HCT116 (cell line): ENCODE results near the gene CCDC89.

Source experiments
- CBX3 ChIP-seq: IDR thresholded peaks from 2 replicates; pipeline ENCODE4 v1.6.1; 2012; ENCODE audit warnings: low read depth
- EGR1 ChIP-seq: IDR thresholded peaks from 2 replicates; pipeline ENCODE4 v1.6.1; 2012; ENCODE audit warnings: low read depth
- ELF1 ChIP-seq: IDR thresholded peaks from 2 replicates; pipeline ENCODE4 v1.6.1; 2012; ENCODE audit warnings: low read depth, borderline replicate concordance
- EZH2 ChIP-seq: fragments of 200-600 bp; sonication (generic); IDR thresholded peaks from 2 replicates; pipeline ENCODE4 v1.6.1; 2017; ENCODE audit warnings: antibody characterized with exemption, mixed run types
- JUND ChIP-seq: IDR thresholded peaks from 2 replicates; pipeline ENCODE4 v1.6.1; 2012
- POLR2A ChIP-seq: IDR thresholded peaks from 2 replicates; pipeline ENCODE4 v1.7.0; 2011; ENCODE audit warnings: borderline replicate concordance; ENCODE audit not compliant: insufficient read depth, insufficient read length; ENCODE audit errors: extremely low read depth
- POLR2AphosphoS5 ChIP-seq: IDR thresholded peaks from 2 replicates; pipeline ENCODE4 v1.6.1; 2011; ENCODE audit warnings: mild to moderate bottlenecking, low read depth, low read length, moderate library complexity
- RAD21 ChIP-seq: IDR thresholded peaks from 2 replicates; pipeline ENCODE4 v1.6.1; 2012; ENCODE audit warnings: low read depth, mild to moderate bottlenecking
- SIN3A ChIP-seq: IDR thresholded peaks from 2 replicates; pipeline ENCODE4 v1.6.1; 2012; ENCODE audit warnings: low read depth
- YY1 ChIP-seq: IDR thresholded peaks from 2 replicates; pipeline ENCODE4 v1.6.1; 2011; ENCODE audit warnings: low read length, low read depth, moderate library complexity, mild to moderate bottlenecking; ENCODE audit not compliant: insufficient replicate concordance; ENCODE audit errors: extremely low read depth
- ZNF274 ChIP-seq: fragments of 200-500 bp; sonication (Bioruptor generic); IDR thresholded peaks from 2 replicates; pipeline ENCODE4 v1.6.1; 2014; ENCODE audit warnings: mild to moderate bottlenecking, low read depth, low read length, inconsistent platforms
- TF ChIP-seq, protein P1 (sequence below), 3 experiments: fragments of 200-600 bp in 1 of 3; sonication (generic) in 1 of 3; IDR thresholded peaks in 2 of 3; conservative IDR thresholded peaks in 1 of 3; 2 replicates each; pipeline ENCODE4 v1.5.1; 2012 to 2017; ENCODE audit warnings: low read depth in 2 of 3, low read length in 2 of 3, antibody characterized with exemption in 1 of 3, borderline replicate concordance in 1 of 3, control low read depth in 1 of 3, mild to moderate bottlenecking in 1 of 3, mixed read lengths in 1 of 3, mixed run types in 1 of 3, moderate library complexity in 1 of 3; ENCODE audit not compliant: insufficient read depth in 1 of 3
- TF ChIP-seq, protein P2 (sequence below): IDR thresholded peaks from 2 replicates; pipeline ENCODE4 v1.6.1; 2012
- TF ChIP-seq, protein P3 (sequence below): IDR thresholded peaks from 2 replicates; pipeline ENCODE4 v1.6.1; 2012; ENCODE audit warnings: low read depth

GRCh38 chr11:85668157-85668556, 17.8 kb downstream of the CCDC89 start:
- TF ChIP-seq, protein P1, sequence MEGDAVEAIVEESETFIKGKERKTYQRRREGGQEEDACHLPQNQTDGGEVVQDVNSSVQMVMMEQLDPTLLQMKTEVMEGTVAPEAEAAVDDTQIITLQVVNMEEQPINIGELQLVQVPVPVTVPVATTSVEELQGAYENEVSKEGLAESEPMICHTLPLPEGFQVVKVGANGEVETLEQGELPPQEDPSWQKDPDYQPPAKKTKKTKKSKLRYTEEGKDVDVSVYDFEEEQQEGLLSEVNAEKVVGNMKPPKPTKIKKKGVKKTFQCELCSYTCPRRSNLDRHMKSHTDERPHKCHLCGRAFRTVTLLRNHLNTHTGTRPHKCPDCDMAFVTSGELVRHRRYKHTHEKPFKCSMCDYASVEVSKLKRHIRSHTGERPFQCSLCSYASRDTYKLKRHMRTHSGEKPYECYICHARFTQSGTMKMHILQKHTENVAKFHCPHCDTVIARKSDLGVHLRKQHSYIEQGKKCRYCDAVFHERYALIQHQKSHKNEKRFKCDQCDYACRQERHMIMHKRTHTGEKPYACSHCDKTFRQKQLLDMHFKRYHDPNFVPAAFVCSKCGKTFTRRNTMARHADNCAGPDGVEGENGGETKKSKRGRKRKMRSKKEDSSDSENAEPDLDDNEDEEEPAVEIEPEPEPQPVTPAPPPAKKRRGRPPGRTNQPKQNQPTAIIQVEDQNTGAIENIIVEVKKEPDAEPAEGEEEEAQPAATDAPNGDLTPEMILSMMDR (IDR thresholded peaks at IDR 0.05 in 2 of 3, conservative IDR thresholded peaks at IDR 0.05 in 1 of 3; ENCODE audit: borderline replicate concordance in 1 of 3, insufficient read depth in 1 of 3, low read depth in 2 of 3, low read length in 2 of 3), result no peak
- TF ChIP-seq EGR1 (no peak), JUND (no peak), CBX3 (no peak), YY1 (no peak), EZH2 (no peak), POLR2AphosphoS5 (no peak), ZNF274 (no peak), POLR2A (no peak), RAD21 (no peak), SIN3A (no peak), ELF1 (no peak)
- TF ChIP-seq, protein P2, sequence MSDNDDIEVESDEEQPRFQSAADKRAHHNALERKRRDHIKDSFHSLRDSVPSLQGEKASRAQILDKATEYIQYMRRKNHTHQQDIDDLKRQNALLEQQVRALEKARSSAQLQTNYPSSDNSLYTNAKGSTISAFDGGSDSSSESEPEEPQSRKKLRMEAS, result no peak
- TF ChIP-seq, protein P3, sequence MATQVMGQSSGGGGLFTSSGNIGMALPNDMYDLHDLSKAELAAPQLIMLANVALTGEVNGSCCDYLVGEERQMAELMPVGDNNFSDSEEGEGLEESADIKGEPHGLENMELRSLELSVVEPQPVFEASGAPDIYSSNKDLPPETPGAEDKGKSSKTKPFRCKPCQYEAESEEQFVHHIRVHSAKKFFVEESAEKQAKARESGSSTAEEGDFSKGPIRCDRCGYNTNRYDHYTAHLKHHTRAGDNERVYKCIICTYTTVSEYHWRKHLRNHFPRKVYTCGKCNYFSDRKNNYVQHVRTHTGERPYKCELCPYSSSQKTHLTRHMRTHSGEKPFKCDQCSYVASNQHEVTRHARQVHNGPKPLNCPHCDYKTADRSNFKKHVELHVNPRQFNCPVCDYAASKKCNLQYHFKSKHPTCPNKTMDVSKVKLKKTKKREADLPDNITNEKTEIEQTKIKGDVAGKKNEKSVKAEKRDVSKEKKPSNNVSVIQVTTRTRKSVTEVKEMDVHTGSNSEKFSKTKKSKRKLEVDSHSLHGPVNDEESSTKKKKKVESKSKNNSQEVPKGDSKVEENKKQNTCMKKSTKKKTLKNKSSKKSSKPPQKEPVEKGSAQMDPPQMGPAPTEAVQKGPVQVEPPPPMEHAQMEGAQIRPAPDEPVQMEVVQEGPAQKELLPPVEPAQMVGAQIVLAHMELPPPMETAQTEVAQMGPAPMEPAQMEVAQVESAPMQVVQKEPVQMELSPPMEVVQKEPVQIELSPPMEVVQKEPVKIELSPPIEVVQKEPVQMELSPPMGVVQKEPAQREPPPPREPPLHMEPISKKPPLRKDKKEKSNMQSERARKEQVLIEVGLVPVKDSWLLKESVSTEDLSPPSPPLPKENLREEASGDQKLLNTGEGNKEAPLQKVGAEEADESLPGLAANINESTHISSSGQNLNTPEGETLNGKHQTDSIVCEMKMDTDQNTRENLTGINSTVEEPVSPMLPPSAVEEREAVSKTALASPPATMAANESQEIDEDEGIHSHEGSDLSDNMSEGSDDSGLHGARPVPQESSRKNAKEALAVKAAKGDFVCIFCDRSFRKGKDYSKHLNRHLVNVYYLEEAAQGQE, result no peak
